Esophagus squamous epithelium (tissue), 5 donors: ENCODE measurements around the gene C3orf18. TPM values are rescaled to one million over a fixed set of nuclear protein-coding genes. Genes with fewer than 3 reads are reported as not detected.

Source experiments
- DNase-seq: peaks from one replicate; lab custom pipeline; 2025; lab: John Stamatoyannopoulos, UW
- H3K27ac ChIP-seq, 4 donors: fragments of 200-600 bp; sonication (generic); one replicate each; pipeline ENCODE4 v1.5.1; 2016 to 2019; ENCODE audit warnings: mild to moderate bottlenecking in 1 of 4
- H3K27me3 ChIP-seq, 4 donors: fragments of 200-600 bp; sonication (generic); 1 replicate in 3 of 4; 2 replicates in 1 of 4; pipeline versions ENCODE4 v1.5.1 to v1.6.0; 2017 to 2021; ENCODE audit warnings: antibody characterized with exemption in 1 of 4
- H3K36me3 ChIP-seq, 3 donors: fragments of 200-600 bp; sonication (generic); one replicate each; pipeline ENCODE4 v1.5.1; 2016 to 2019
- H3K4me1 ChIP-seq, 3 donors: fragments of 200-600 bp; sonication (generic); one replicate each; pipeline ENCODE4 v1.5.1; 2017 to 2019
- H3K4me3 ChIP-seq, 4 donors: fragments of 200-600 bp; sonication (generic); 1 replicate in 3 of 4; 2 replicates in 1 of 4; pipeline ENCODE4 v1.5.1; 2016 to 2019; ENCODE audit warnings: mild to moderate bottlenecking in 2 of 4, moderate library complexity in 1 of 4
- H3K9me3 ChIP-seq, 3 donors: fragments of 200-600 bp; sonication (generic); one replicate each; pipeline ENCODE4 v1.5.1; 2016 to 2019
- POLR2A ChIP-seq, 4 donors: fragments of 450-650 bp; IDR thresholded peaks; one replicate each; pipeline ENCODE4 v1.6.1; 2017; ENCODE audit warnings: antibody characterized with exemption in 4 of 4, mild to moderate bottlenecking in 4 of 4, moderate library complexity in 3 of 4
- WGBS, 2 donors: methylation state at CpG; one replicate each; pipeline ENCODE4 v1.1.5; 2018; 5-methylcytosine and 5-hydroxymethylcytosine counted together
- intact Hi-C: fragments of 100-400 bp; cut with DNase I; formaldehyde crosslinking; loops from one replicate; pipeline ENCODE4 v1.15.0; 2022
- total RNA-seq, 4 donors: library from RNA; depleted of rRNA; stranded (reverse); fragments of >200 nt; gene quantifications; one replicate each; pipeline ENCODE4 v1.1.0, GENCODE V29; 2016
- TF ChIP-seq, protein P1 (sequence below), 6 experiments: fragments of 450-650 bp in 4 of 6; fragments of 200-600 bp in 2 of 6; sonication (generic) in 2 of 6; IDR thresholded peaks; one replicate each; pipeline ENCODE4 v1.5.1; 2016 to 2019; ENCODE audit warnings: antibody characterized with exemption in 6 of 6, mild to moderate bottlenecking in 4 of 6, moderate library complexity in 4 of 6
- donor health status: DM: yes; HTN: yes; CAD: no.

C3orf18 gene
- total RNA-seq, 4 donors from 2014 or later = 0.15 to 3.2 (median 1.2) TPM

DNA sequence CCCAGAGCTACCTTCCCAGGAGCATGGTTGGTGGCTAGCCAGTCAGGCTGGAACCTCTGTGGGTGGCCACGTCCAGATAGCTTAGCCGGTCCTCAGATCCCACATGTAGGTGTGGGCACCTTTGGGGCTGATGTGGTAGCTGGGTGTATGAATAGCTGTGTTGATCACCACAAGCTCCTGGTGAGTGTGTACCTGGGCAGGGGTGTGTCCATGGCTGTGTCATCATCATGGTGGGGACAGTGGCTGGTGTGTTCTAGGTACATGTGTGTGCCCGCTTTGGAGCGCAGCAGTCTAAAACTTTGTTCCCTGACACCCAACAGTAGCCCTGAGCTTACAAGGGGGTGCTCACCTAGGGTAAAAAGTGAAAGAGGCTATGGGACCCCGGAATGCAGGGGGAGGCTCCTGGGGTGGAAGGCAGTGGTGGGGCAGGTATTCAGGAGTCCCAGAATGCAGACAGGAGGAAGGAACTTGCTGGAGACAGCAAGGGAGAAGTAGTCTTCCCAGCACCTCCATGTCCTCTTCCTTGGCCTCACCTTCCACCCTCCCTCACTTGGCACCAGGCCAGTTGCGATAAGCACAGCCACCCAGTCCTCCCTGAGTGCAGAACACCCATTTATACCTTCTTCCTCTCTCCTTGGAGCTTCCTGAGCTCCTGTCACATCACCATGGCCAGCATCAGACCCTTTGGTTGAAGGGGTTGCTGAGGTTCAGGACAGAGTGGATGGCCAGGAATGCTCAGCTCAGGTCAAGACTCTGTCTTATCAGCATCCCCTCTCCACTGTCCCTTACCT is 42.8 kb upstream of the C3orf18 start:
- TF ChIP-seq, protein P1, sequence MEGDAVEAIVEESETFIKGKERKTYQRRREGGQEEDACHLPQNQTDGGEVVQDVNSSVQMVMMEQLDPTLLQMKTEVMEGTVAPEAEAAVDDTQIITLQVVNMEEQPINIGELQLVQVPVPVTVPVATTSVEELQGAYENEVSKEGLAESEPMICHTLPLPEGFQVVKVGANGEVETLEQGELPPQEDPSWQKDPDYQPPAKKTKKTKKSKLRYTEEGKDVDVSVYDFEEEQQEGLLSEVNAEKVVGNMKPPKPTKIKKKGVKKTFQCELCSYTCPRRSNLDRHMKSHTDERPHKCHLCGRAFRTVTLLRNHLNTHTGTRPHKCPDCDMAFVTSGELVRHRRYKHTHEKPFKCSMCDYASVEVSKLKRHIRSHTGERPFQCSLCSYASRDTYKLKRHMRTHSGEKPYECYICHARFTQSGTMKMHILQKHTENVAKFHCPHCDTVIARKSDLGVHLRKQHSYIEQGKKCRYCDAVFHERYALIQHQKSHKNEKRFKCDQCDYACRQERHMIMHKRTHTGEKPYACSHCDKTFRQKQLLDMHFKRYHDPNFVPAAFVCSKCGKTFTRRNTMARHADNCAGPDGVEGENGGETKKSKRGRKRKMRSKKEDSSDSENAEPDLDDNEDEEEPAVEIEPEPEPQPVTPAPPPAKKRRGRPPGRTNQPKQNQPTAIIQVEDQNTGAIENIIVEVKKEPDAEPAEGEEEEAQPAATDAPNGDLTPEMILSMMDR (IDR thresholded peaks at IDR 0.05) = no peak
- no peak for TF ChIP-seq POLR2A (IDR thresholded peaks at IDR 0.05)
- Histone ChIP-seq H3K36me3 (peaks cover 0 to 23% (median 3%) of the 10 kb centered on the region in 3 donors), H3K4me3 (peak overlapping the region; percentile 56 to 85 (median 76)), H3K27ac (peak overlapping the region; percentile 83 to 93 (median 90)), H3K4me1 (peaks cover 34 to 89% (median 62%) of the 10 kb centered on the region in 3 donors), H3K9me3 (no peaks in the 10 kb centered on the region), H3K27me3 (no peaks in the 10 kb centered on the region)
- no peak for DNase-seq
- intact Hi-C loops = no loop called here
- WGBS, 2 donors = 49 to 55% methylated on average over 3 to 6 of the region's 6 CpGs

DNA sequence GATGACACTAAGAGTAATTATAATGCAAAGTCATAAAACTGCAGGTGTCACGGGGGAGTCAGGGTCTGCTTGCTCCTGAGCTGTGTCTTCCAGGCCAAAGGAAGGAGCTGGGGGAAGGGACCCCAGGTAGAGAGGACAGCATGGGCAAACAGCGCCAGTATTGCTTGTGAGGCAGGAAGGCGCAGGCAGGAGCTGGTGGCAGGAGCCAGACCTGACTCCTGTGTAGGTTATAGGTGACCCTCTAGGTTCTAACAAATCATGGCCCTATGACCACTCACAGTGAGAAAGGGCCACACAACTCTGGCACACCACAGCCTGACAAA is 42.2 kb upstream of the C3orf18 start:
- no peak for DNase-seq
- Histone ChIP-seq H3K4me3 (peak overlapping the region in 3 of 4 donors; percentile 67 to 85 (median 84)), H3K9me3 (no peaks in the 10 kb centered on the region)

DNA sequence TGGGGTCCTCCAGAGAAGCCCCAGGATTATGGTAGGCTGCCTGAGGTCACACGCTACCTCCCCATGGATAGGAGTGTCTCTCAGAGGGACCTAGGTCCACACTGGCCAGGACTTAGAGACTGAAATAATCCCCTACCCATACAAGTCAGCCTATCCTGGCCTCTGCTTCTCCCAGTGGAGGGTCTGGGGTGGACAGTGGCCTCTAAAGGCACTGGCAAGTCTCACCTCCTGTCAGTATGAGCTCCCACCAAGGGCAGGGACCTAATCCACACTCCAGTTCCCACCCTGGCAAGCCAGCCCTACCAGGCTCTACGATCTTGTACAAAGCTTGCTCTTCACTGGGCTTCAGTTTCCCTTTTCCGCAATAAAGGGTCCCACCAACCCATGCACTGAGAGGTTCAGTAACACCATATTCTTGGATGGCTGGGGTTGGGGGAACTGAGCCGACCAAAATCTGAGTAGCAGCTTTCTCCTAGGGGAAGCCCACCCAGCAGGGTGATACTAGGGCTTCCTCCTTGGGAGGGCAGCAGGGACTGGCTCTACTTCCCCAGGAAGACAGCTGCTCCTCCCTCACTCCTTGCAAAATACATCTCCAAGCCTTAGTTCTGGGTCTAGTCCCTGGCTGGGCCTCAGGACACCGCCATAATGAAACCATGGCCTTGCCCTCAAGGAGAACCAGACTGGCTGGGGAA is 41.7 kb upstream of the C3orf18 start:
- no peak for TF ChIP-seq POLR2A (IDR thresholded peaks at IDR 0.05)
- TF ChIP-seq, protein P1 (IDR thresholded peaks at IDR 0.05) = no peak
- H3K27ac ChIP-seq = peak overlapping the region in 2 of 4 donors; percentile 11 to 93
- intact Hi-C loops = no loop called here
- H3K9me3 ChIP-seq = no peaks in the 10 kb centered on the region
- H3K36me3 ChIP-seq = peaks cover 0 to 27% (median 3%) of the 10 kb centered on the region in 3 donors
- peak overlapping the region in 3 of 4 donors; percentile 67 to 85 (median 84) for H3K4me3 ChIP-seq
- H3K4me1 ChIP-seq = peaks cover 45 to 98% (median 67%) of the 10 kb centered on the region in 3 donors
- DNase-seq = no peak
- H3K27me3 ChIP-seq = no peaks in the 10 kb centered on the region
- 80 to 86% methylated on average over 1 to 2 of the region's 5 CpGs for WGBS, 2 donors

More for the DNA sequence above, 42.2 kb upstream of the C3orf18 start:
- Histone ChIP-seq H3K36me3 (peaks cover 0 to 23% (median 3%) of the 10 kb centered on the region in 3 donors), H3K27me3 (no peaks in the 10 kb centered on the region), H3K4me1 (peaks cover 40 to 95% (median 67%) of the 10 kb centered on the region in 3 donors), H3K27ac (peak overlapping the region in 3 of 4 donors; percentile 11 to 93 (median 91))
- intact Hi-C loops = no loop called here
- TF ChIP-seq POLR2A (IDR thresholded peaks at IDR 0.05) = no peak
- 75 to 91% methylated on average over 3 of the region's 3 CpGs for WGBS, 2 donors

DNA sequence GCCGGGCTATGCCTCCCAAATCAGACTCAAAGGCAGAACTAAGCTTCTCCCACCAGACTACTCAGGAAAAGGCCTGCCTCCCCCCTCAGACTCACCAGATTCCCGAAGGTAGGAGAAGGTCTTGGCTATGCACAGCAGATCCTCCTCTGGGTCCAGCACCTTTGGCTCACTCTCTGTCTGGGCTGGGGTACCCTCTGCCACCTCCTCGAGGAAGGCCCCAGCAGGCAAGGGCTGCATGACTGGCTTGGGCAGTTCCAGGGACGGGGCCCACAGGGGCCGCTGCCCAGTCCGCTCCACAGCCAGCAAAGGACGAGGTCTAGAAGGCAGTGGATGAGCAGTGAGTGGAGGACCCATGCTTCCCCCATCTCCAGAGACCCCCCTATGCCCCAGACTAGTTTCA is 40.7 kb upstream of the C3orf18 start:
- peaks cover 55 to 98% (median 71%) of the 10 kb centered on the region in 3 donors for H3K4me1 ChIP-seq
- no peak overlapping the region for H3K27ac ChIP-seq
- peaks cover 0 to 29% (median 3%) of the 10 kb centered on the region in 3 donors for H3K36me3 ChIP-seq
- H3K4me3 ChIP-seq = peak overlapping the region in 3 of 4 donors; percentile 6 to 85 (median 84)
- H3K27me3 ChIP-seq = no peaks in the 10 kb centered on the region
- no peak for DNase-seq
- H3K9me3 ChIP-seq = no peaks in the 10 kb centered on the region
- intact Hi-C loops = no loop called here
- no peak for TF ChIP-seq POLR2A (IDR thresholded peaks at IDR 0.05)
- TF ChIP-seq, protein P1 (IDR thresholded peaks at IDR 0.05) = no peak
- WGBS, 2 donors = 100% methylated on average over 1 of the region's 7 CpGs; no CpG with 5 or more reads in 1 of the 2 donors

DNA sequence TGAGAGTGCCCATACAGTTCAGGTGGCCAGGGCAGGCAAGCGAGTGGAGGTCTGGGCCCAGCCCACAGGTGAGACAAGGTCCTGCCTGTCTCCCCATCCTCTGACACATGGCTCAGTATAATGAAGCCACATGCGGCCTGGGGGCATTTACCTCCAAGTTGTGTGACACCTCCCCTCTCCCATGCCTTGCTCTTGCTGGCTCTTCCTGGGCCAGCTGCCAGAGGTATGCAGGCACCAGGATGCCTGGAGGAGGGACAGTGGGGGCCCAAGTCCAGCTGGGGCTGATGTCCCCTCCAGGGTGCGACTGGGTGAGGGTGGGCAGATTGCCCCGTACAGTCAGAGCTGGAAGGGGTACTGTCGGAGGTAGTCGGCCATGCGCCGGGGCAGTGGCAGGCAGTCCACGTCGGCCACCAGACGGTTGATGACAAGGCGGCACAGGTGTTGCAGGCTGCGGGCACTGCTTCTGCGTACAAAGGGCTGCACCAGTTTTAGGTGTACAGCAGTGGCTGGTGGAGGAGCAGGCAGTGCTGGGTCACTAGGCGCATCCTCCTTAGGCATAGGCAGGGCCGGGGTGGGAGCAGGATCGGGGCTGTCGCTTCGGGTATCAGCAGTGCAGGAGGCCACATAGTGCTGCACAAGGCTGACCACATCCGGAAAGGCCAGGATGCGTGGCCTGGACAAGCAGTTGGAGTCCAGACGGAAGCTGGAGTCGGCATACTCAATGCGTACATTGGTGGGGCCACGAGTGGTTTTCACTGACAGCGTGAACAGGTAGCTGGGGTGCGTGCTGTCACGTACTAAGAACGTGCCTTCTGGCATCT is 39.9 kb upstream of the C3orf18 start:
- Histone ChIP-seq H3K36me3 (peaks cover 0 to 29% (median 3%) of the 10 kb centered on the region in 3 donors), H3K9me3 (no peaks in the 10 kb centered on the region), H3K27me3 (no peaks in the 10 kb centered on the region), H3K27ac (peak overlapping the region in 2 of 4 donors; percentile 95 to 97), H3K4me3 (peak overlapping the region in 3 of 4 donors; percentile 6 to 85 (median 84)), H3K4me1 (peaks cover 62 to 98% (median 71%) of the 10 kb centered on the region in 3 donors)
- WGBS, 2 donors = 68 to 69% methylated on average over 7 to 11 of the region's 29 CpGs
- TF ChIP-seq, protein P1 (IDR thresholded peaks at IDR 0.05) = no peak
- TF ChIP-seq POLR2A (IDR thresholded peaks at IDR 0.05) = no peak
- intact Hi-C loops = no loop called here
- no peak for DNase-seq
